HepG2 (cell line): Measurements from ENCODE around the gene GLIS2. TPM values are rescaled to one million over a fixed set of nuclear protein-coding genes. Genes with fewer than 3 reads are reported as not detected.
A peak's percentile ranks its signal among the peaks of the same experiment; 100 is the strongest.

Source experiments
- ELK4 ChIP-seq: sonication (generic); formaldehyde crosslinking; IDR thresholded peaks from 2 replicates; pipeline ENCODE4 v1.9.0; 2021; ENCODE audit warnings: missing genetic modification reagents, borderline replicate concordance
- FOXP4 ChIP-seq: sonication (generic); formaldehyde crosslinking; IDR thresholded peaks from 2 replicates; pipeline ENCODE4 v1.4.0; 2020; ENCODE audit warnings: missing genetic modification reagents
- HOXA3 ChIP-seq: sonication (generic); formaldehyde crosslinking; IDR thresholded peaks from 2 replicates; pipeline ENCODE4 v1.5.0; 2020; ENCODE audit warnings: missing genetic modification reagents
- HOXD1 ChIP-seq: sonication (generic); formaldehyde crosslinking; IDR thresholded peaks from 2 replicates; pipeline ENCODE4 v1.5.0; 2020; ENCODE audit warnings: missing genetic modification reagents
- KLF13 ChIP-seq: sonication (generic); formaldehyde crosslinking; IDR thresholded peaks from 2 replicates; pipeline ENCODE4 v1.4.0; 2020; ENCODE audit warnings: mild to moderate bottlenecking, missing genetic modification reagents
- MYC ChIP-seq: sonication (generic); formaldehyde crosslinking; IDR thresholded peaks from 2 replicates; pipeline ENCODE4 v1.9.0; 2021; ENCODE audit warnings: missing genetic modification reagents, borderline replicate concordance
- NONO ChIP-seq, 2 experiments: fragments of 450-650 bp in 1 of 2; sonication (generic) in 1 of 2; formaldehyde crosslinking in 1 of 2; IDR thresholded peaks in 1 of 2; conservative IDR thresholded peaks in 1 of 2; 2 replicates each; pipeline versions ENCODE4 v1.6.1 to v1.8.0; 2017 to 2022; ENCODE audit warnings: mild to moderate bottlenecking in 1 of 2, missing genetic modification reagents in 1 of 2, moderate library complexity in 1 of 2
- NR0B2 ChIP-seq: sonication (generic); formaldehyde crosslinking; IDR thresholded peaks from 2 replicates; pipeline ENCODE4 v1.4.0; 2020; ENCODE audit warnings: mild to moderate bottlenecking, missing genetic modification reagents
- SIX1 ChIP-seq: sonication (generic); formaldehyde crosslinking; IDR thresholded peaks from 2 replicates; pipeline ENCODE4 v1.4.0; 2020; ENCODE audit warnings: missing genetic modification reagents, borderline replicate concordance
- ZMYM2 ChIP-seq: sonication (generic); formaldehyde crosslinking; IDR thresholded peaks from 2 replicates; pipeline ENCODE4 v1.8.0; 2022; ENCODE audit warnings: mild to moderate bottlenecking, missing genetic modification reagents
- ZNF256 ChIP-seq: sonication (generic); formaldehyde crosslinking; conservative IDR thresholded peaks from 2 replicates; pipeline ENCODE4 v1.4.0; 2020; ENCODE audit warnings: missing genetic modification reagents
- ZNF570 ChIP-seq: sonication (generic); formaldehyde crosslinking; IDR thresholded peaks from 2 replicates; pipeline ENCODE4 v1.4.0; 2020; ENCODE audit warnings: mild to moderate bottlenecking, missing genetic modification reagents, borderline replicate concordance
- polyA plus RNA-seq, 8 experiments: library from polyadenylated mRNA; depleted of rRNA in 3 of 8; stranded (reverse) in 7 of 8; unstranded in 1 of 8; fragments of >200 nt; fragmentation: Illumina TruSeq in 4 of 8; extraction: Trizol in 4 of 8; gene quantifications; 2 replicates each; pipeline versions ENCODE4 v1.2.1 to v1.2.3, GENCODE V29; 2011 to 2016; ENCODE audit warnings: low read depth in 4 of 8, missing spikeins in 1 of 8, mixed read lengths in 1 of 8; ENCODE audit not compliant: insufficient read depth in 1 of 8
- total RNA-seq, 5 experiments: library from RNA; depleted of rRNA; stranded (reverse); fragments of >200 nt; fragmentation: Illumina TruSeq; extraction: Trizol; gene quantifications; 2 replicates each; pipeline ENCODE4 v1.2.3, GENCODE V29; 2016; ENCODE audit warnings: low read depth in 1 of 5
- TF ChIP-seq, protein P1 (sequence below), 2 experiments: sonication (generic) in 1 of 2; formaldehyde crosslinking in 1 of 2; IDR thresholded peaks; 2 replicates each; pipeline versions ENCODE4 v1.4.0 to v1.6.1; 2018 to 2020; ENCODE audit warnings: missing genetic modification reagents in 2 of 2, borderline replicate concordance in 1 of 2, low read depth in 1 of 2, mild to moderate bottlenecking in 1 of 2, missing biosample characterization in 1 of 2
- TF ChIP-seq, protein P2 (sequence below): sonication (generic); formaldehyde crosslinking; conservative IDR thresholded peaks from 2 replicates; pipeline ENCODE4 v1.4.0; 2020; ENCODE audit warnings: mild to moderate bottlenecking, missing genetic modification reagents, moderate library complexity
- TF ChIP-seq, protein P3 (sequence below): sonication (generic); formaldehyde crosslinking; IDR thresholded peaks from 2 replicates; pipeline ENCODE4 v1.5.0; 2020; ENCODE audit warnings: missing genetic modification reagents, mild to moderate bottlenecking, borderline replicate concordance

The GLIS2 gene
- total and polyA plus RNA-seq, 2 of the 13 experiments (the other 11 are each of a cell fraction or from before 2014, with no cell fraction given) = 0.28 to 0.29 TPM

- TF ChIP-seq, protein P1, sequence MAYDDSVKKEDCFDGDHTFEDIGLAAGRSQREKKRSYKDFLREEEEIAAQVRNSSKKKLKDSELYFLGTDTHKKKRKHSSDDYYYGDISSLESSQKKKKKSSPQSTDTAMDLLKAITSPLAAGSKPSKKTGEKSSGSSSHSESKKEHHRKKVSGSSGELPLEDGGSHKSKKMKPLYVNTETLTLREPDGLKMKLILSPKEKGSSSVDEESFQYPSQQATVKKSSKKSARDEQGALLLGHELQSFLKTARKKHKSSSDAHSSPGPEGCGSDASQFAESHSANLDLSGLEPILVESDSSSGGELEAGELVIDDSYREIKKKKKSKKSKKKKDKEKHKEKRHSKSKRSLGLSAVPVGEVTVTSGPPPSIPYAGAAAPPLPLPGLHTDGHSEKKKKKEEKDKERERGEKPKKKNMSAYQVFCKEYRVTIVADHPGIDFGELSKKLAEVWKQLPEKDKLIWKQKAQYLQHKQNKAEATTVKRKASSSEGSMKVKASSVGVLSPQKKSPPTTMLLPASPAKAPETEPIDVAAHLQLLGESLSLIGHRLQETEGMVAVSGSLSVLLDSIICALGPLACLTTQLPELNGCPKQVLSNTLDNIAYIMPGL (CRISPR knock-in tag; IDR thresholded peaks at IDR 0.05; ENCODE audit: borderline replicate concordance in 1 of 2, low read depth in 1 of 2) = no peak
- peak; percentile 64; the same call in 1 of the 2 replicates for TF ChIP-seq FOXP4
- TF ChIP-seq NONO (IDR thresholded peaks at IDR 0.05) = no peak
- no peak for TF ChIP-seq NONO (CRISPR knock-in tag; conservative IDR thresholded peaks at IDR 0.05)
- TF ChIP-seq ZMYM2 (CRISPR knock-in tag) = no peak
- TF ChIP-seq, protein P2, sequence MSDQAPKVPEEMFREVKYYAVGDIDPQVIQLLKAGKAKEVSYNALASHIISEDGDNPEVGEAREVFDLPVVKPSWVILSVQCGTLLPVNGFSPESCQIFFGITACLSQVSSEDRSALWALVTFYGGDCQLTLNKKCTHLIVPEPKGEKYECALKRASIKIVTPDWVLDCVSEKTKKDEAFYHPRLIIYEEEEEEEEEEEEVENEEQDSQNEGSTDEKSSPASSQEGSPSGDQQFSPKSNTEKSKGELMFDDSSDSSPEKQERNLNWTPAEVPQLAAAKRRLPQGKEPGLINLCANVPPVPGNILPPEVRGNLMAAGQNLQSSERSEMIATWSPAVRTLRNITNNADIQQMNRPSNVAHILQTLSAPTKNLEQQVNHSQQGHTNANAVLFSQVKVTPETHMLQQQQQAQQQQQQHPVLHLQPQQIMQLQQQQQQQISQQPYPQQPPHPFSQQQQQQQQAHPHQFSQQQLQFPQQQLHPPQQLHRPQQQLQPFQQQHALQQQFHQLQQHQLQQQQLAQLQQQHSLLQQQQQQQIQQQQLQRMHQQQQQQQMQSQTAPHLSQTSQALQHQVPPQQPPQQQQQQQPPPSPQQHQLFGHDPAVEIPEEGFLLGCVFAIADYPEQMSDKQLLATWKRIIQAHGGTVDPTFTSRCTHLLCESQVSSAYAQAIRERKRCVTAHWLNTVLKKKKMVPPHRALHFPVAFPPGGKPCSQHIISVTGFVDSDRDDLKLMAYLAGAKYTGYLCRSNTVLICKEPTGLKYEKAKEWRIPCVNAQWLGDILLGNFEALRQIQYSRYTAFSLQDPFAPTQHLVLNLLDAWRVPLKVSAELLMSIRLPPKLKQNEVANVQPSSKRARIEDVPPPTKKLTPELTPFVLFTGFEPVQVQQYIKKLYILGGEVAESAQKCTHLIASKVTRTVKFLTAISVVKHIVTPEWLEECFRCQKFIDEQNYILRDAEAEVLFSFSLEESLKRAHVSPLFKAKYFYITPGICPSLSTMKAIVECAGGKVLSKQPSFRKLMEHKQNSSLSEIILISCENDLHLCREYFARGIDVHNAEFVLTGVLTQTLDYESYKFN (CRISPR knock-in tag) = 0 out of 2 replicates have a peak, but pooled peaks have one; percentile 15
- TF ChIP-seq ELK4 = no peak
- no peak for TF ChIP-seq SIX1
- peak; percentile 78 for TF ChIP-seq HOXD1 (CRISPR knock-in tag)
- TF ChIP-seq ZNF256 = no peak
- no peak for TF ChIP-seq HOXA3 (CRISPR knock-in tag)
- TF ChIP-seq KLF13 = no peak
- TF ChIP-seq, protein P3, sequence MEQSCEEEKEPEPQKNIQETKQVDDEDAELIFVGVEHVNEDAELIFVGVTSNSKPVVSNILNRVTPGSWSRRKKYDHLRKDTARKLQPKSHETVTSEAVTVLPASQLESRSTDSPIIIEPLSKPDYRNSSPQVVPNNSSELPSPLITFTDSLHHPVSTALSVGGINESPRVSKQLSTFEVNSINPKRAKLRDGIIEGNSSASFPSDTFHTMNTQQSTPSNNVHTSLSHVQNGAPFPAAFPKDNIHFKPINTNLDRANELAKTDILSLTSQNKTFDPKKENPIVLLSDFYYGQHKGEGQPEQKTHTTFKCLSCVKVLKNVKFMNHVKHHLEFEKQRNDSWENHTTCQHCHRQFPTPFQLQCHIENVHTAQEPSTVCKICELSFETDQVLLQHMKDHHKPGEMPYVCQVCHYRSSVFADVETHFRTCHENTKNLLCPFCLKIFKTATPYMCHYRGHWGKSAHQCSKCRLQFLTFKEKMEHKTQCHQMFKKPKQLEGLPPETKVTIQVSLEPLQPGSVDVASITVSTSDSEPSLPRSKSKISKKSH (CRISPR knock-in tag) = no peak
- TF ChIP-seq MYC (CRISPR knock-in tag) = 0 out of 2 replicates have a peak, but pooled peaks have one; percentile 7
- TF ChIP-seq NR0B2 = no peak
- no peak for TF ChIP-seq ZNF570 (CRISPR knock-in tag)
Measured at GRCh38 chr16:4328782-4329775, 13.2 kb downstream of the GLIS2 start (continued).
